CD4-positive, CD25-positive, alpha-beta regulatory T cell (primary cell): Measurements from ENCODE around the gene CEP350. TPM values are rescaled to one million over a fixed set of nuclear protein-coding genes. Genes with fewer than 3 reads are reported as not detected.
A peak's percentile ranks its signal among the peaks of the same experiment; 100 is the strongest.

ENCODE experiments used
- ATAC-seq, 2 donors: fragments of 150-1000 bp; cut with Tn5 transposase; one replicate each; pipeline ENCODE4 v1.10.0; 2021; ENCODE audit warnings: low read depth in 2 of 2, moderate number of reproducible peaks in 2 of 2, moderate library complexity in 1 of 2
- DNase-seq, 3 donors: peaks; one replicate each; pipeline versions ENCODE4 v3.0.0 to v3.0.0-alpha.2; 2012 to 2022; ENCODE audit warnings: mixed read lengths in 1 of 3
- H3K27ac ChIP-seq: one replicate; pipeline ENCODE4 v1.7.0; 2013; ENCODE audit warnings: mild to moderate bottlenecking, low read length; ENCODE audit not compliant: insufficient read depth, poor library complexity, severe bottlenecking
- H3K27me3 ChIP-seq: one replicate; pipeline ENCODE4 v1.7.0; 2013; ENCODE audit warnings: low read length; ENCODE audit not compliant: control insufficient read depth, insufficient read depth
- H3K36me3 ChIP-seq: one replicate; pipeline ENCODE4 v1.7.0; 2013; ENCODE audit warnings: mild to moderate bottlenecking, low read length, moderate library complexity; ENCODE audit not compliant: control insufficient read depth, insufficient read depth
- H3K4me1 ChIP-seq: 2 replicates; pipeline ENCODE4 v1.7.0; 2013; ENCODE audit warnings: mild to moderate bottlenecking, low read length; ENCODE audit not compliant: insufficient read depth, control insufficient read depth, poor library complexity, severe bottlenecking
- H3K4me3 ChIP-seq: one replicate; pipeline ENCODE4 v1.7.0; 2013; ENCODE audit warnings: low read depth, mild to moderate bottlenecking, low read length, moderate library complexity
- H3K9me3 ChIP-seq, 2 experiments: 1 replicate in 1 of 2; 2 replicates in 1 of 2; pipeline ENCODE4 v1.7.0; 2013; ENCODE audit warnings: low read length in 2 of 2, mild to moderate bottlenecking in 1 of 2, moderate library complexity in 1 of 2; ENCODE audit not compliant: control insufficient read depth in 2 of 2
- H3K27ac Mint-ChIP-seq, 3 donors: one replicate each; pipeline ENCODE4 v1.8.0; 2020 to 2022; ENCODE audit warnings: mild to moderate bottlenecking in 3 of 3, mixed read lengths in 3 of 3, moderate library complexity in 2 of 3
- H3K27me3 Mint-ChIP-seq: one replicate; pipeline ENCODE4 v1.8.0; 2022; ENCODE audit warnings: mild to moderate bottlenecking, mixed read lengths
- H3K36me3 Mint-ChIP-seq: one replicate; pipeline ENCODE4 v1.8.0; 2020; ENCODE audit warnings: mixed read lengths
- H3K4me1 Mint-ChIP-seq, 4 donors: one replicate each; pipeline ENCODE4 v1.8.0; 2020 to 2022; ENCODE audit warnings: mixed read lengths in 4 of 4, mild to moderate bottlenecking in 1 of 4
- H3K4me3 Mint-ChIP-seq, 4 donors: one replicate each; pipeline ENCODE4 v1.8.0; 2020 to 2022; ENCODE audit warnings: mild to moderate bottlenecking in 4 of 4, mixed read lengths in 4 of 4, moderate library complexity in 3 of 4
- H3K9me3 Mint-ChIP-seq, 7 donors: one replicate each; pipeline ENCODE4 v1.8.0; 2020 to 2022; ENCODE audit warnings: mixed read lengths in 7 of 7, mild to moderate bottlenecking in 3 of 7, moderate library complexity in 2 of 7
- polyA plus RNA-seq, 4 donors: library from polyadenylated mRNA; unstranded; fragments of 300-500 nt; fragmentation: Illumina TruSeq; gene quantifications; one replicate each; pipeline ENCODE4 v1.2.3, GENCODE V29; 2021
- total RNA-seq: library from RNA; stranded (reverse); gene quantifications from one replicate; pipeline ENCODE4 v1.2.3, GENCODE V29; 2022

Gene CEP350
- total and polyA plus RNA-seq, 5 donors from 2014 or later = 20.4 to 69.9 (median 26.5) TPM

GRCh38 chr1:180144659-180145357, 190.2 kb downstream of the CEP350 start:
- no peaks in the 10 kb centered on the region for H3K4me1 Mint-ChIP-seq
- no peaks in the 10 kb centered on the region for H3K36me3 Mint-ChIP-seq
- peaks cover 4% of the 10 kb centered on the region for H3K27me3 ChIP-seq
- no peaks in the 10 kb centered on the region for H3K4me1 ChIP-seq
- no peak overlapping the region for H3K4me3 Mint-ChIP-seq
- no peaks in the 10 kb centered on the region for H3K36me3 ChIP-seq
- H3K9me3 Mint-ChIP-seq = no peaks in the 10 kb centered on the region
- H3K27ac ChIP-seq = no peak overlapping the region
- peaks cover 23% of the 10 kb centered on the region for H3K27me3 Mint-ChIP-seq
- no peak overlapping the region for H3K27ac Mint-ChIP-seq
- no peak overlapping the region for H3K4me3 ChIP-seq
- DNase-seq (no peak), ATAC-seq (no peak)
- H3K9me3 ChIP-seq = no peaks in the 10 kb centered on the region

GRCh38 chr1:180145446-180145845, 190.8 kb downstream of the CEP350 start:
- H3K27me3 Mint-ChIP-seq = peaks cover 22% of the 10 kb centered on the region
- no peak overlapping the region for H3K27ac ChIP-seq
- H3K27ac Mint-ChIP-seq = no peak overlapping the region
- no peaks in the 10 kb centered on the region for H3K9me3 Mint-ChIP-seq
- no peak overlapping the region for H3K4me3 Mint-ChIP-seq
- no peaks in the 10 kb centered on the region for H3K4me1 ChIP-seq
- DNase-seq = no peak
- no peaks in the 10 kb centered on the region for H3K4me1 Mint-ChIP-seq
- H3K36me3 Mint-ChIP-seq = no peaks in the 10 kb centered on the region
- no peaks in the 10 kb centered on the region for H3K9me3 ChIP-seq
- no peaks in the 10 kb centered on the region for H3K36me3 ChIP-seq
- H3K27me3 ChIP-seq = peaks cover 3% of the 10 kb centered on the region
- no peak overlapping the region for H3K4me3 ChIP-seq
- no peak for ATAC-seq

DNA sequence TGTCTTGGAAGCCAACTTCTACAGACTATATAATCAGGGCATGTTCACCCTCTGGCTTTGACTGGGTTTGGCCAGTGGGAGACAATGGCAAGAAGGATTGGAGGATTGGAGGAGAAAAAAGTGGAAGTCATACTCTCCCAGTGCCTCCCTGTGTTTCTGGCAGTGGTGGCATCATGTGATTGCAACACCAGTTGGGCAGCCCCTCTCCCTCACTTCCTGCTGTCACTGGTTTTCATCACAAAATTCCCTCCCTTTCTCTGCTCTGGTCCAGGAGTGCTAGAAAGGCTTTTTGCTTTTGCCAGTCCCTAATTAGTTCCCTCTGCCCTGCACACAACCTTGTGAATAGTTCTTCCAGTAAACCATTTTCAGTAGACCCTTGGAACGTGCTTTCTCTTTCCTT, 196.4 kb downstream of the CEP350 start:
- Histone ChIP-seq H3K27ac (no peak overlapping the region), H3K27me3 (no peaks in the 10 kb centered on the region), H3K36me3 (no peaks in the 10 kb centered on the region), H3K9me3 (no peaks in the 10 kb centered on the region), H3K4me3 (no peak overlapping the region), H3K4me1 (peaks cover 16% of the 10 kb centered on the region)
- Mint-ChIP-seq H3K27ac (no peak overlapping the region), H3K36me3 (no peaks in the 10 kb centered on the region), H3K27me3 (no peaks in the 10 kb centered on the region), H3K9me3 (peaks cover 0 to 2% (median 0%) of the 10 kb centered on the region in 7 donors), H3K4me3 (no peak overlapping the region), H3K4me1 (peaks cover 0 to 13% (median 9%) of the 10 kb centered on the region in 4 donors)
- DNase-seq (no peak), ATAC-seq (no peak)

- no peak overlapping the region for H3K4me3 Mint-ChIP-seq
- peaks cover 0 to 2% (median 0%) of the 10 kb centered on the region in 7 donors for H3K9me3 Mint-ChIP-seq
- H3K36me3 ChIP-seq = no peaks in the 10 kb centered on the region
- H3K27ac Mint-ChIP-seq = peak overlapping the region in 1 of 3 donors; percentile 21
- H3K27me3 ChIP-seq = no peaks in the 10 kb centered on the region
- no peak for DNase-seq
- H3K4me1 ChIP-seq = peaks cover 20% of the 10 kb centered on the region
- no peaks in the 10 kb centered on the region for H3K36me3 Mint-ChIP-seq
- no peaks in the 10 kb centered on the region for H3K27me3 Mint-ChIP-seq
- ATAC-seq = no peak
- H3K27ac ChIP-seq = no peak overlapping the region
- H3K4me3 ChIP-seq = no peak overlapping the region
- peaks cover 4 to 18% (median 14%) of the 10 kb centered on the region in 4 donors for H3K4me1 Mint-ChIP-seq
- no peaks in the 10 kb centered on the region for H3K9me3 ChIP-seq
These were observed 196.9 kb downstream of the CEP350 start for GRCh38 chr1:180151508-180151907.

DNA sequence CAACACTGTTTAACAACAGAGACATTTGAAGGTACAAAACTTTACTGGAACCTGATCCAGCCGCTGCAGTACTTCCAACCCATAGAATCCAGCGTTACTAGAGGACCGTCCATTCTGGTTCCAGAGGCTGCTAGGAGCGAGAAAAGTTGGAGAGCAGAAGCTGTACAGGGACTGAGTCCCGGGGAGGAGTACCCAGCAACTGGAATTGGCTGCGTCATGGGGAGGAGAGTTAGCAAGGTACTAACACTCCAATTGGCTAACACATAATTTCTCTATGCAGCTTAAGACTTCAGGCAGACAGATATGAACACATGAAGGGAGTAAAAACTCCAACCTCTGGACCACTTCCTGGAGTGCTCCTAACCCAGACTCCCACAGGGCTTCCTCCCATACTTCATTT, 198.0 kb downstream of the CEP350 start:
- H3K9me3 Mint-ChIP-seq = peaks cover 0 to 2% (median 0%) of the 10 kb centered on the region in 7 donors
- H3K36me3 ChIP-seq = no peaks in the 10 kb centered on the region
- no peak overlapping the region for H3K27ac ChIP-seq
- H3K4me1 ChIP-seq = peaks cover 24% of the 10 kb centered on the region
- no peaks in the 10 kb centered on the region for H3K36me3 Mint-ChIP-seq
- H3K4me3 ChIP-seq = no peak overlapping the region
- H3K4me3 Mint-ChIP-seq = peak overlapping the region; percentile 12 to 84 (median 40)
- DNase-seq = no peak
- H3K4me1 Mint-ChIP-seq = peaks cover 7 to 27% (median 21%) of the 10 kb centered on the region in 4 donors
- H3K27me3 Mint-ChIP-seq = no peaks in the 10 kb centered on the region
- ATAC-seq = no peak
- H3K9me3 ChIP-seq = no peaks in the 10 kb centered on the region
- H3K27me3 ChIP-seq = no peaks in the 10 kb centered on the region
- no peak overlapping the region for H3K27ac Mint-ChIP-seq

- Mint-ChIP-seq H3K27ac (no peak overlapping the region), H3K4me3 (peak overlapping the region; percentile 64 to 84 (median 67)), H3K9me3 (peaks cover 0 to 2% (median 0%) of the 10 kb centered on the region in 7 donors), H3K27me3 (no peaks in the 10 kb centered on the region), H3K4me1 (peaks cover 7 to 31% (median 24%) of the 10 kb centered on the region in 4 donors), H3K36me3 (no peaks in the 10 kb centered on the region)
- Histone ChIP-seq H3K27me3 (no peaks in the 10 kb centered on the region), H3K27ac (no peak overlapping the region), H3K9me3 (no peaks in the 10 kb centered on the region), H3K4me3 (no peak overlapping the region), H3K36me3 (no peaks in the 10 kb centered on the region), H3K4me1 (peaks cover 24% of the 10 kb centered on the region)
- ATAC-seq = no peak
- no peak for DNase-seq
These were observed 198.4 kb downstream of the CEP350 start for GRCh38 chr1:180153032-180153431.

DNA sequence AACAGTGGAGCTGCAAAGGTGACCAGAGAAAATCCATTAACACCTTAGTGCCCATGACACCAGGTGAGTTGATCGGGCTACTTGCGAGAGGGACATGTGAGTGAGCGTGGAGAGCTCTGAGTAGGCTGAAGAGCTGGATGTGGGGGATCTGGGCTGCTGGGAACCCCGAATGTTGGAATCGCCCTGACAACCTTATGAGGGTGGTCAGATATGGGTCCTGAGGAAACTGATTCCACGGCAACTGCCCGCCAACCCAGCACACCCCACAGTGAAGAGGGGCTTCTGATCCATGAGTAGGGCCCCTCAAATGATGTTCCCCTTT, 199.4 kb downstream of the CEP350 start:
- Histone ChIP-seq H3K27ac (peak overlapping the region; percentile 53), H3K27me3 (no peaks in the 10 kb centered on the region), H3K4me3 (peak overlapping the region; percentile 90), H3K4me1 (peaks cover 24% of the 10 kb centered on the region), H3K36me3 (no peaks in the 10 kb centered on the region), H3K9me3 (no peaks in the 10 kb centered on the region)
- ATAC-seq (no peak), DNase-seq (no peak)
- Mint-ChIP-seq H3K27me3 (no peaks in the 10 kb centered on the region), H3K27ac (peak overlapping the region in 2 of 3 donors; percentile 90), H3K9me3 (peaks cover 0 to 2% (median 0%) of the 10 kb centered on the region in 7 donors), H3K4me1 (peaks cover 7 to 36% (median 30%) of the 10 kb centered on the region in 4 donors), H3K36me3 (no peaks in the 10 kb centered on the region), H3K4me3 (peak overlapping the region; percentile 64 to 93 (median 88))
